Neural cell (in vitro differentiated cells): Measurements from ENCODE around the gene PRXL2B.

Source experiments
- CTCF ChIP-seq: fragments of 450-650 bp; IDR thresholded peaks from 2 replicates; pipeline ENCODE4 v1.5.1; 2014; ENCODE audit warnings: antibody characterized with exemption, mild to moderate bottlenecking, moderate library complexity; ENCODE audit not compliant: poor library complexity, severe bottlenecking
- EP300 ChIP-seq: fragments of 450-650 bp; conservative IDR thresholded peaks from 2 replicates; pipeline ENCODE4 v1.6.1; 2014; ENCODE audit warnings: antibody characterized with exemption, mild to moderate bottlenecking, moderate library complexity; ENCODE audit not compliant: poor library complexity, severe bottlenecking
- EZH2 ChIP-seq: fragments of 200-600, 300-800 bp; shearing (Covaris generic), sonication (generic); IDR thresholded peaks from 2 replicates; pipeline ENCODE4 v1.6.1; 2014; ENCODE audit warnings: antibody characterized with exemption, low read length, borderline replicate concordance, mild to moderate bottlenecking; ENCODE audit not compliant: insufficient read depth, poor library complexity, severe bottlenecking
- MXI1 ChIP-seq: fragments of 450-650 bp; conservative IDR thresholded peaks from 2 replicates; pipeline ENCODE4 v1.6.1; 2014; ENCODE audit warnings: antibody characterized with exemption, mild to moderate bottlenecking; ENCODE audit not compliant: poor library complexity, severe bottlenecking
- POLR2AphosphoS5 ChIP-seq: IDR thresholded peaks from 2 replicates; pipeline ENCODE4 v1.6.1; 2012
- RAD21 ChIP-seq: fragments of 450-650 bp; conservative IDR thresholded peaks from 2 replicates; pipeline ENCODE4 v1.6.1; 2014; ENCODE audit warnings: antibody characterized with exemption, mild to moderate bottlenecking, moderate library complexity
- REST ChIP-seq: IDR thresholded peaks from 2 replicates; pipeline ENCODE4 v1.6.1; 2012; ENCODE audit warnings: borderline replicate concordance
- SMC3 ChIP-seq: fragments of 450-650 bp; conservative IDR thresholded peaks from 2 replicates; pipeline ENCODE4 v1.6.1; 2014; ENCODE audit warnings: antibody characterized with exemption, mild to moderate bottlenecking, moderate library complexity; ENCODE audit not compliant: poor library complexity
- TAF1 ChIP-seq: IDR thresholded peaks from 2 replicates; pipeline ENCODE4 v1.6.1; 2012; ENCODE audit warnings: low read depth

GRCh38 chr1:2628933-2629626, 42.5 kb downstream of the PRXL2B start:
- TF ChIP-seq CTCF, result no peak
- no peak for TF ChIP-seq SMC3
- no peak for TF ChIP-seq POLR2AphosphoS5
- no peak for TF ChIP-seq EP300
- no peak for TF ChIP-seq TAF1
- TF ChIP-seq REST, result no peak
- TF ChIP-seq RAD21, result no peak
- TF ChIP-seq EZH2, result no peak
- TF ChIP-seq MXI1, result no peak
